Omental fat pad (tissue), 4 donors: ENCODE measurements around the gene TECPR2. TPM values are rescaled to one million over a fixed set of nuclear protein-coding genes. Genes with fewer than 3 reads are reported as not detected.
A peak's percentile ranks its signal among the peaks of the same experiment; 100 is the strongest.

Source experiments
- ATAC-seq: fragments of 150-250 bp; one replicate; pipeline ENCODE4 v1.9.1; 2016; ENCODE audit warnings: mild to moderate bottlenecking, moderate library complexity; ENCODE audit not compliant: low FRiP score
- DNase-seq: peaks from one replicate; pipeline ENCODE4 v3.0.0-alpha.2; 2019; ENCODE audit warnings: low spot score
- total RNA-seq, 4 donors: library from RNA; depleted of rRNA; stranded (reverse); fragments of >200 nt; gene quantifications; one replicate each; pipeline ENCODE4 v1.1.0, GENCODE V29; 2016
- TF ChIP-seq, protein P1 (sequence below), 3 donors: fragments of 450-650 bp; IDR thresholded peaks; one replicate each; pipeline ENCODE4 v1.5.1; 2016 to 2017; ENCODE audit warnings: antibody characterized with exemption in 3 of 3, mild to moderate bottlenecking in 3 of 3, moderate library complexity in 2 of 3

Gene TECPR2, protein sequence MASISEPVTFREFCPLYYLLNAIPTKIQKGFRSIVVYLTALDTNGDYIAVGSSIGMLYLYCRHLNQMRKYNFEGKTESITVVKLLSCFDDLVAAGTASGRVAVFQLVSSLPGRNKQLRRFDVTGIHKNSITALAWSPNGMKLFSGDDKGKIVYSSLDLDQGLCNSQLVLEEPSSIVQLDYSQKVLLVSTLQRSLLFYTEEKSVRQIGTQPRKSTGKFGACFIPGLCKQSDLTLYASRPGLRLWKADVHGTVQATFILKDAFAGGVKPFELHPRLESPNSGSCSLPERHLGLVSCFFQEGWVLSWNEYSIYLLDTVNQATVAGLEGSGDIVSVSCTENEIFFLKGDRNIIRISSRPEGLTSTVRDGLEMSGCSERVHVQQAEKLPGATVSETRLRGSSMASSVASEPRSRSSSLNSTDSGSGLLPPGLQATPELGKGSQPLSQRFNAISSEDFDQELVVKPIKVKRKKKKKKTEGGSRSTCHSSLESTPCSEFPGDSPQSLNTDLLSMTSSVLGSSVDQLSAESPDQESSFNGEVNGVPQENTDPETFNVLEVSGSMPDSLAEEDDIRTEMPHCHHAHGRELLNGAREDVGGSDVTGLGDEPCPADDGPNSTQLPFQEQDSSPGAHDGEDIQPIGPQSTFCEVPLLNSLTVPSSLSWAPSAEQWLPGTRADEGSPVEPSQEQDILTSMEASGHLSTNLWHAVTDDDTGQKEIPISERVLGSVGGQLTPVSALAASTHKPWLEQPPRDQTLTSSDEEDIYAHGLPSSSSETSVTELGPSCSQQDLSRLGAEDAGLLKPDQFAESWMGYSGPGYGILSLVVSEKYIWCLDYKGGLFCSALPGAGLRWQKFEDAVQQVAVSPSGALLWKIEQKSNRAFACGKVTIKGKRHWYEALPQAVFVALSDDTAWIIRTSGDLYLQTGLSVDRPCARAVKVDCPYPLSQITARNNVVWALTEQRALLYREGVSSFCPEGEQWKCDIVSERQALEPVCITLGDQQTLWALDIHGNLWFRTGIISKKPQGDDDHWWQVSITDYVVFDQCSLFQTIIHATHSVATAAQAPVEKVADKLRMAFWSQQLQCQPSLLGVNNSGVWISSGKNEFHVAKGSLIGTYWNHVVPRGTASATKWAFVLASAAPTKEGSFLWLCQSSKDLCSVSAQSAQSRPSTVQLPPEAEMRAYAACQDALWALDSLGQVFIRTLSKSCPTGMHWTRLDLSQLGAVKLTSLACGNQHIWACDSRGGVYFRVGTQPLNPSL (N-terminal part only)
- total RNA-seq: 10 to 100 TPM; 12.7 to 46.0 (median 17.9) TPM

- peak; percentile 98 for DNase-seq
- ATAC-seq: peak; percentile 98
- TF ChIP-seq, protein P1, sequence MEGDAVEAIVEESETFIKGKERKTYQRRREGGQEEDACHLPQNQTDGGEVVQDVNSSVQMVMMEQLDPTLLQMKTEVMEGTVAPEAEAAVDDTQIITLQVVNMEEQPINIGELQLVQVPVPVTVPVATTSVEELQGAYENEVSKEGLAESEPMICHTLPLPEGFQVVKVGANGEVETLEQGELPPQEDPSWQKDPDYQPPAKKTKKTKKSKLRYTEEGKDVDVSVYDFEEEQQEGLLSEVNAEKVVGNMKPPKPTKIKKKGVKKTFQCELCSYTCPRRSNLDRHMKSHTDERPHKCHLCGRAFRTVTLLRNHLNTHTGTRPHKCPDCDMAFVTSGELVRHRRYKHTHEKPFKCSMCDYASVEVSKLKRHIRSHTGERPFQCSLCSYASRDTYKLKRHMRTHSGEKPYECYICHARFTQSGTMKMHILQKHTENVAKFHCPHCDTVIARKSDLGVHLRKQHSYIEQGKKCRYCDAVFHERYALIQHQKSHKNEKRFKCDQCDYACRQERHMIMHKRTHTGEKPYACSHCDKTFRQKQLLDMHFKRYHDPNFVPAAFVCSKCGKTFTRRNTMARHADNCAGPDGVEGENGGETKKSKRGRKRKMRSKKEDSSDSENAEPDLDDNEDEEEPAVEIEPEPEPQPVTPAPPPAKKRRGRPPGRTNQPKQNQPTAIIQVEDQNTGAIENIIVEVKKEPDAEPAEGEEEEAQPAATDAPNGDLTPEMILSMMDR (IDR thresholded peaks at IDR 0.05): no peak
These were observed at the start of gene TECPR2, which contains the start of gene CINP for GRCh38 chr14:102362545-102363181. TECPR2 (plus strand) TSS chr14:102362941; CDS start chr14:102376722, 13,781 bp downstream. CINP (minus strand) TSS chr14:102362890; CDS start chr14:102362851, 39 bp downstream.

DNA sequence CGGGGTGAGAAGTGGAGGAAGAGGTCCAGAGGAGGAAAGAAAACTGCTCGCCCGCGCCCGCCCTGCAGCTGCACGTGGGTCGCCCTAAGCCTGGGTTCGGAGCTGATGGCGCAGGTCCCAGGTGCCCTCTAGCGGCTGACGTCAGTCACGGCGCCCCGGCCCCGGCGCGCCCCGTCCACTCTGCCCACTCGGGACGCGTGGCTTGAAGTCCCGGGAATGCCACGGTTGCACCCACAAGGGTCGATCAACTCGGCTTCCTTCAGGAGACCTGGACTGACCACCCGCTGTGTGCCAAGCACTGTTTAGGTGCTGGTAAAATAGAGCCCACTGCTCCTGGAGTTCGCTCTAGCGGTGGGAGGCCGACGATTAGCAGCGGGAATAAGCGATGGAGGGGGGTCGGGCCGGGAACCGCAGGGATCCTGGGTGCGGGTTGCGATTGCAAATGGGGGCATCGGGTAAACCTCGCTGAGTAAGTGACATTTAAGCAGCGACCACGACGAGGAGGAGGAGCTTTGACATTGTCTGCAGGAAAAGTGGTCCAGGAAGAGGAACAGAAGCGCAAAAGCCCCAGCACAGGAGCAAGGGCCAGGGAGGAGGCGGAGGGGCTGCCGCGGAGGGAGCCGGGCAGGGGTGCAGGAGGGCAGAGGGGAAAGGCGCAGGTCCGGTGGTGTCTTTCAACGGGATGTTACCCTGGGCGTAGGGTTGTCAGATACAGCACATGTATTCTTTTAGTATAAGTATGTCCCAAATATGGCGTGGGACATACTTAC is 48.3 kb upstream of the TECPR2 start:
- ATAC-seq (peak; percentile 78), DNase-seq (peak; percentile 68)
- TF ChIP-seq, protein P1 (IDR thresholded peaks at IDR 0.05): peak in 1 of 3 donors; percentile 96

DNA sequence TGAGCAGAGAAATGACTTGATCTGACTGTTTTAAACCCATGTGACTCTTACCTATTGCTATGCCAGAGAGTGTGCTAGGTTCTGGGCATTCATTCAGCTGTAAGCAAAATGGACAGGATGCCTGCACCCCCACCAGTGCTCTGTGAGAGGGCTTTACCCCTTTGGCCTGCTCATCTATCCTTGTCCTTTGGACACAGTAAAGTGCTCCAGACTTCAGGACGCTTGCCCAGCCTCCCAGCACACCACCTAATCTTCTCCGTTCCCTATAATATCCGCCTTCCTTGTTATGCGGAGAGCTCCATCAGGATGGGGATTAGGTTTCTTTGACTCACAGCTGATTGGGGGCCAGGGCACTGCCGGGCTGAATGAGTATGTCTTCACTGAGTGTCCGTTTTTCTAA is 47.6 kb upstream of the TECPR2 start:
- TF ChIP-seq, protein P1 (IDR thresholded peaks at IDR 0.05): no peak
- DNase-seq: no peak
- no peak for ATAC-seq

- no peak for ATAC-seq
- TF ChIP-seq, protein P1 (IDR thresholded peaks at IDR 0.05): no peak
- DNase-seq: no peak
These were observed 46.4 kb upstream of the TECPR2 start for GRCh38 chr14:102316338-102316742.

DNA sequence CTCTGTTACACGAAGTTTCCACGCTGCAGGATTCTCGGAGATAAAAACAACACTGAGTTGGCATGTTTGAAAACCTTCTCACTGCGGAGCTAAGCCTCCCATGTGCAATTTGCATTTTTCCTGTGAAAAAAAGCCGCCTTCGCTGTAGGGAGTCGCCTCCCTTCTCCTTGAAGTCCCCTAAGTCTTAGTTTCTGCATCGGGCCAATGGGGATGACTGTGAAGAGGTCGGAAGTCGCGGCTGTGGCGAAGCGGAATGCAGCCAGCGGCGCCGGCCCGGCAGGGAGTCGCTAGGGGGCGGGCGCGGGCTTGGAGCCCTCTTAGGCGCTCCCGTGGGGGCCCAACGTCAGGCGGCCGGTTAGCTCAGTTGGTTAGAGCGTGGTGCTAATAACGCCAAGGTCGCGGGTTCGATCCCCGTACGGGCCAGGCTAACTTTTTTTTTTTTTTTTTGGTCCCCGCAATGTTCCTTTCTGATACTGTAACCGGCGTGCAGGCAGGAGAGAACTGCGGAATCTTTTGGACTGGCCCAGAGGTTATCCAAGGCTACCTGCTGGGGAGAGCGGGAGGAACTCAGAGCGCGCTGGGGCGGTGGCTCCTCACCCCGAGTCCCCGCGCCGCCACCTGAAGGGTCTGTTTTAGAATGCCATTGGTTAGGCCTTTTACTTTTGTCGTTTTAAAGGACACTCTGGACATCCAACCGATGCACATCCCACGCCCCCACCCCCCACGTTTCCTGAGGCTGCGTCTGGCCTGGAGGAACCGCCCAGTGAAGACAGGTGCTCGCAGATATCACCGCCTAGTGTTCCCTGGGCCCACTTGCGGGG is 45.8 kb upstream of the TECPR2 start:
- TF ChIP-seq, protein P1 (IDR thresholded peaks at IDR 0.05): peak in 2 of 3 donors; percentile 30 to 85
- ATAC-seq (peak; percentile 81), DNase-seq (peak; percentile 79)
